H9 (cell line): Measurements from ENCODE around the gene SNAI3. TPM values are rescaled to one million over a fixed set of nuclear protein-coding genes. Genes with fewer than 3 reads are reported as not detected.

Experiments
- DNase-seq: peaks from one replicate; pipeline ENCODE4 v3.0.0-alpha.2; 2017
- H2AFZ ChIP-seq: one replicate; pipeline ENCODE4 v1.6.1; 2013; ENCODE audit warnings: mild to moderate bottlenecking, low read length, control low read depth, moderate library complexity
- H2AK5ac ChIP-seq: 2 replicates; pipeline ENCODE4 v1.6.1; 2013; ENCODE audit warnings: low read length, control low read depth, mixed read lengths; ENCODE audit not compliant: insufficient read length
- H2BK120ac ChIP-seq: one replicate; pipeline ENCODE4 v1.6.1; 2013; ENCODE audit warnings: low read depth, mild to moderate bottlenecking, low read length, control low read depth, inconsistent platforms; ENCODE audit not compliant: poor library complexity, severe bottlenecking
- H2BK12ac ChIP-seq: 2 replicates; pipeline ENCODE4 v1.6.1; 2013; ENCODE audit warnings: low read length, control low read depth, mixed read lengths, low read depth; ENCODE audit not compliant: insufficient read length
- H2BK15ac ChIP-seq: 2 replicates; pipeline ENCODE4 v1.6.1; 2013; ENCODE audit warnings: low read depth, low read length, control low read depth
- H2BK20ac ChIP-seq: one replicate; pipeline ENCODE4 v1.6.1; 2013; ENCODE audit warnings: low read depth, mild to moderate bottlenecking, low read length, control low read depth, inconsistent platforms; ENCODE audit not compliant: poor library complexity, severe bottlenecking
- H2BK5ac ChIP-seq: 2 replicates; pipeline ENCODE4 v1.6.1; 2013; ENCODE audit warnings: low read length, control low read depth, mixed read lengths; ENCODE audit not compliant: insufficient read length
- H3K14ac ChIP-seq: 2 replicates; pipeline ENCODE4 v1.6.1; 2013; ENCODE audit warnings: low read length, control low read depth; ENCODE audit not compliant: insufficient read depth
- H3K18ac ChIP-seq: 2 replicates; pipeline ENCODE4 v1.6.1; 2013; ENCODE audit warnings: low read depth, mild to moderate bottlenecking, mixed read lengths, low read length, control low read depth; ENCODE audit not compliant: insufficient read length
- H3K23ac ChIP-seq: 2 replicates; pipeline ENCODE4 v1.6.1; 2013; ENCODE audit warnings: low read length, control low read depth, mixed read lengths, low read depth; ENCODE audit not compliant: insufficient read length
- H3K23me2 ChIP-seq: 2 replicates; pipeline ENCODE4 v1.6.1; 2013; ENCODE audit warnings: low read depth, mild to moderate bottlenecking, mixed read lengths, low read length, control low read depth; ENCODE audit not compliant: insufficient read length, poor library complexity, severe bottlenecking
- H3K27ac ChIP-seq: 2 replicates; pipeline ENCODE4 v1.5.1; 2013; ENCODE audit warnings: low read length, control low read depth, mixed read lengths, low read depth; ENCODE audit not compliant: insufficient read length
- H3K27me3 ChIP-seq: 2 replicates; pipeline ENCODE4 v1.6.1; 2013; ENCODE audit warnings: low read length, control low read depth, inconsistent platforms; ENCODE audit not compliant: insufficient read depth
- H3K4ac ChIP-seq: 2 replicates; pipeline ENCODE4 v1.6.1; 2013; ENCODE audit warnings: low read depth, mild to moderate bottlenecking, control low read depth, inconsistent platforms, low read length, moderate library complexity
- H3K4me1 ChIP-seq: 2 replicates; pipeline ENCODE4 v1.6.1; 2013; ENCODE audit warnings: low read length, control low read depth, inconsistent platforms; ENCODE audit not compliant: insufficient read depth
- H3K4me2 ChIP-seq: 2 replicates; pipeline ENCODE4 v1.6.1; 2013; ENCODE audit warnings: low read length, control low read depth, mixed read lengths; ENCODE audit not compliant: insufficient read length, insufficient read depth
- H3K56ac ChIP-seq: 2 replicates; pipeline ENCODE4 v1.6.1; 2013; ENCODE audit warnings: low read depth, mild to moderate bottlenecking, mixed read lengths, low read length, control low read depth; ENCODE audit not compliant: insufficient read length
- H3K79me1 ChIP-seq: 2 replicates; pipeline ENCODE4 v1.6.1; 2013; ENCODE audit warnings: low read depth, mild to moderate bottlenecking, moderate library complexity, low read length, control low read depth, inconsistent platforms; ENCODE audit not compliant: insufficient read depth, poor library complexity, severe bottlenecking
- H3K79me2 ChIP-seq: 2 replicates; pipeline ENCODE4 v1.6.1; 2013; ENCODE audit warnings: low read length, control low read depth, inconsistent platforms; ENCODE audit not compliant: insufficient read depth
- H3K9ac ChIP-seq: 2 replicates; pipeline ENCODE4 v1.6.1; 2013; ENCODE audit warnings: low read length, control low read depth, mixed read lengths; ENCODE audit not compliant: insufficient read length; ENCODE audit errors: extremely low read depth
- H3K9me3 ChIP-seq: one replicate; pipeline ENCODE4 v1.6.1; 2013; ENCODE audit warnings: low read depth, low read length, inconsistent platforms; ENCODE audit not compliant: control insufficient read depth
- H3T11ph ChIP-seq: one replicate; pipeline ENCODE4 v1.6.1; 2013; ENCODE audit warnings: mild to moderate bottlenecking, low read length, control low read depth, inconsistent platforms
- H4K20me1 ChIP-seq: one replicate; pipeline ENCODE4 v1.6.1; 2013; ENCODE audit not compliant: control insufficient read depth, insufficient read length, insufficient read depth
- H4K5ac ChIP-seq: 2 replicates; pipeline ENCODE4 v1.6.1; 2013; ENCODE audit warnings: low read depth, mild to moderate bottlenecking, mixed read lengths, low read length, control low read depth; ENCODE audit not compliant: insufficient read length
- H4K8ac ChIP-seq: replicated peaks from 2 replicates; pipeline ENCODE4 v1.6.1; 2013; ENCODE audit warnings: low read length, control low read depth, mixed read lengths, low read depth; ENCODE audit not compliant: insufficient read length
- H4K91ac ChIP-seq: 2 replicates; pipeline ENCODE4 v1.6.1; 2013; ENCODE audit warnings: low read depth, mild to moderate bottlenecking, moderate library complexity, mixed read lengths, low read length, control low read depth; ENCODE audit not compliant: insufficient read length
- H3K27ac Mint-ChIP-seq, 3 experiments: 2 replicates in 2 of 3; 3 replicates in 1 of 3; pipeline ENCODE4 v1.8.0; 2020 to 2021; ENCODE audit warnings: mixed read lengths in 3 of 3, mild to moderate bottlenecking in 1 of 3, moderate library complexity in 1 of 3
- H3K27me3 Mint-ChIP-seq: 2 replicates; pipeline ENCODE4 v1.8.0; 2021; ENCODE audit warnings: low read depth, mild to moderate bottlenecking, moderate library complexity, mixed read lengths
- H3K36me3 Mint-ChIP-seq, 3 experiments: 2 replicates in 2 of 3; 3 replicates in 1 of 3; pipeline ENCODE4 v1.8.0; 2020 to 2021; ENCODE audit warnings: low read depth in 3 of 3, mixed read lengths in 3 of 3; ENCODE audit not compliant: insufficient read depth in 1 of 3
- H3K4me1 Mint-ChIP-seq, 2 experiments: 2 replicates each; pipeline ENCODE4 v1.8.0; 2020; ENCODE audit warnings: mixed read lengths in 2 of 2
- H3K4me3 Mint-ChIP-seq, 2 experiments: 2 replicates in 1 of 2; 3 replicates in 1 of 2; pipeline ENCODE4 v1.8.0; 2020 to 2021; ENCODE audit warnings: mild to moderate bottlenecking in 2 of 2, mixed read lengths in 2 of 2, moderate library complexity in 1 of 2
- H3K9me3 Mint-ChIP-seq, 2 experiments: 2 replicates in 1 of 2; 3 replicates in 1 of 2; pipeline ENCODE4 v1.8.0; 2020; ENCODE audit warnings: mild to moderate bottlenecking in 2 of 2, mixed read lengths in 2 of 2, moderate library complexity in 1 of 2
- WGBS: extraction: QIAGEN DNeasy Blood & Tissue Kit; methylation state at CpG from one replicate; pipeline ENCODE4 v1.1.7; 2013; ENCODE audit warnings: missing lambda C conversion rate, low lambda C conversion rate, mixed read lengths; ENCODE audit not compliant: insufficient read length; ENCODE audit errors: extremely low coverage; 5-methylcytosine and 5-hydroxymethylcytosine counted together
- total RNA-seq: library from RNA; stranded (reverse); gene quantifications from 2 replicates; pipeline ENCODE4 v1.2.1, GENCODE V29; 2021
- TF ChIP-seq, protein P1 (sequence below): fragments of 200-600 bp; sonication (generic); conservative IDR thresholded peaks from 3 replicates; pipeline ENCODE4 v1.8.0; 2021; ENCODE audit warnings: antibody characterized with exemption, mild to moderate bottlenecking

SNAI3 gene
- total RNA-seq, 1 experiment from 2014 or later, result 3.2 TPM

DNA sequence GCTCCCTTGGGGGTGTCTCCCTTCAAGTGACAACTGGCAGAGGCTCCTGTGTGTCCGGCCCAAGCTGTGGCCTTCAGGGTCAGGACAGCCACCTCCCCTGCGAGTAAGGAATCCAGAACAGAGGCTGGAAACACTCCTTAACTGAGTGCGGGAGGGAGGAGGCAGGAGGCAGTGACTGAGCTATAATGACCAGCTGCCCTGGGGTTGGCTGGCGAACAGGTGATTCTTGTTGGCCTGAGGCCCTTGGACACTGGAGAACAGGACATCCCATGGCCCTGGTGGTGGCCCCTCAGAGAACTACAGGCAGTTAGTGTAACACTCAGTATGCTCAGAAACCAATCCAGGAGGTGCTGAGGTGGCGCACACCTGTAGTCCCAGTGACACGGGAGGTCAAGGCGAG lies 9.4 kb upstream of the SNAI3 start:
- no peaks in the 10 kb centered on the region for H3K4me1 Mint-ChIP-seq
- DNase-seq, result no peak
- no peak overlapping the region for H3K4me3 Mint-ChIP-seq
- Histone ChIP-seq H3K4ac (no peak overlapping the region), H2BK5ac (no peak overlapping the region), H3K9ac (no peak overlapping the region), H3T11ph (no peak overlapping the region), H3K18ac (no peak overlapping the region), H2BK12ac (no peak overlapping the region), H3K79me2 (no peaks in the 10 kb centered on the region), H3K79me1 (no peaks in the 10 kb centered on the region), H4K8ac (no peak overlapping the region), H3K23me2 (peaks cover 3% of the 10 kb centered on the region), H3K14ac (no peak overlapping the region), H4K5ac (no peak overlapping the region), H2AFZ (no peak overlapping the region), H4K20me1 (no peaks in the 10 kb centered on the region), H3K4me2 (no peak overlapping the region), H4K91ac (no peak overlapping the region), H3K27me3 (no peaks in the 10 kb centered on the region), H3K4me1 (no peaks in the 10 kb centered on the region), H3K23ac (no peak overlapping the region), H2BK120ac (no peak overlapping the region), H2AK5ac (no peak overlapping the region), H3K56ac (no peak overlapping the region), H2BK15ac (no peak overlapping the region), H3K9me3 (no peaks in the 10 kb centered on the region), H2BK20ac (no peak overlapping the region), H3K27ac (no peak overlapping the region)
- H3K9me3 Mint-ChIP-seq, result no peaks in the 10 kb centered on the region
- peaks cover 3% of the 10 kb centered on the region; the same call in 1 of the 2 replicates for H3K27me3 Mint-ChIP-seq
- no peak overlapping the region; a peak in 1 of 7 replicates for H3K27ac Mint-ChIP-seq
- TF ChIP-seq, protein P1, sequence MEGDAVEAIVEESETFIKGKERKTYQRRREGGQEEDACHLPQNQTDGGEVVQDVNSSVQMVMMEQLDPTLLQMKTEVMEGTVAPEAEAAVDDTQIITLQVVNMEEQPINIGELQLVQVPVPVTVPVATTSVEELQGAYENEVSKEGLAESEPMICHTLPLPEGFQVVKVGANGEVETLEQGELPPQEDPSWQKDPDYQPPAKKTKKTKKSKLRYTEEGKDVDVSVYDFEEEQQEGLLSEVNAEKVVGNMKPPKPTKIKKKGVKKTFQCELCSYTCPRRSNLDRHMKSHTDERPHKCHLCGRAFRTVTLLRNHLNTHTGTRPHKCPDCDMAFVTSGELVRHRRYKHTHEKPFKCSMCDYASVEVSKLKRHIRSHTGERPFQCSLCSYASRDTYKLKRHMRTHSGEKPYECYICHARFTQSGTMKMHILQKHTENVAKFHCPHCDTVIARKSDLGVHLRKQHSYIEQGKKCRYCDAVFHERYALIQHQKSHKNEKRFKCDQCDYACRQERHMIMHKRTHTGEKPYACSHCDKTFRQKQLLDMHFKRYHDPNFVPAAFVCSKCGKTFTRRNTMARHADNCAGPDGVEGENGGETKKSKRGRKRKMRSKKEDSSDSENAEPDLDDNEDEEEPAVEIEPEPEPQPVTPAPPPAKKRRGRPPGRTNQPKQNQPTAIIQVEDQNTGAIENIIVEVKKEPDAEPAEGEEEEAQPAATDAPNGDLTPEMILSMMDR, result no peak
- no CpG with 5 or more reads among the region's 7 CpGs for WGBS
- H3K36me3 Mint-ChIP-seq, result peaks cover 0 to 15% (median 14%) of the 10 kb centered on the region in 3 experiments; a peak in 4 of 7 replicates
